Measurements from ENCODE around the gene UBE2J2.

The UBE2J2 gene

DNA sequence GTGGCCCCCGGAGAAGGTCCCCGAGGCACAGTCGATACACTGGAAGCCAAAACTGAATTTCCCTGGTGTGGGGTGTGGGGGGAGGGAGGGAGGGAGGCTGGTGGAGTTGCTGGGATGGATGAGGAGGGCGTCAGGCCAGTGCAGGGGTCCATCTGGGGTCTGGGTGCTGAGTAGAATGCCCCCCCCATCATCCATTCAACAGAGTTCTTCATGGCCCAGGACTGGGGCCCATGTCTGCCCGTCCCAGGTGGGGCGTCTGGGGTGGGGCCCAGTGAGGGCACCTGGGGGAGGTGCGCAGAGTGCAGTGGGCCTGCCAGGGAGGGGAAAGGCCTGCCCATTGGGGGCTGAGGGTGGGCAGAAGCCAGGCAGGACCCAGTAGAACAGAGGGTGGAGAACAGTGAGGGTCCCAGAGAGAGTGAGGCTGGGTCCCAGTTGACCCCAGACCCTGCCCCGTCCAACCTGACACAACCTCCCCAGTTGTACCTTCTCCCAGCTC lies 69.2 kb downstream of the UBE2J2 start:
- Histone ChIP-seq H3K9ac (ENCODE audit: low read depth, low read length) (no peak overlapping the region), H3K36me3 (ENCODE audit: insufficient read depth, low read length) (no peaks in the 10 kb centered on the region), H2AFZ (ENCODE audit: low read depth, low read length) (no peak overlapping the region), H3K79me2 (ENCODE audit: insufficient read depth, low read length) (no peaks in the 10 kb centered on the region), H3K4me3 (ENCODE audit: low read depth in 1 of 2, low read length in 2 of 2) (no peak overlapping the region), H3K27ac (ENCODE audit: low read length) (no peak overlapping the region), H3K4me2 (ENCODE audit: insufficient read depth, low read length) (no peak overlapping the region), H4K20me1 (ENCODE audit: insufficient read depth, low read length) (peaks cover 18% of the 10 kb centered on the region), H3K27me3 (ENCODE audit: insufficient read depth, low read length, poor library complexity) (peaks cover 4% of the 10 kb centered on the region), H3K4me1 (ENCODE audit: insufficient read depth, low read length) (peaks cover 10% of the 10 kb centered on the region), H3K9me3 (ENCODE audit: insufficient read depth, low read length, severe bottlenecking) (no peaks in the 10 kb centered on the region)
- ATAC-seq (ENCODE audit: insufficient read depth, low read depth) (no peak), DNase-seq (no peak)
- no peak for TF ChIP-seq EZH2 (IDR thresholded peaks at IDR 0.05; ENCODE audit: borderline replicate concordance, low read depth, low read length, severe bottlenecking)
- TF ChIP-seq, protein P1, sequence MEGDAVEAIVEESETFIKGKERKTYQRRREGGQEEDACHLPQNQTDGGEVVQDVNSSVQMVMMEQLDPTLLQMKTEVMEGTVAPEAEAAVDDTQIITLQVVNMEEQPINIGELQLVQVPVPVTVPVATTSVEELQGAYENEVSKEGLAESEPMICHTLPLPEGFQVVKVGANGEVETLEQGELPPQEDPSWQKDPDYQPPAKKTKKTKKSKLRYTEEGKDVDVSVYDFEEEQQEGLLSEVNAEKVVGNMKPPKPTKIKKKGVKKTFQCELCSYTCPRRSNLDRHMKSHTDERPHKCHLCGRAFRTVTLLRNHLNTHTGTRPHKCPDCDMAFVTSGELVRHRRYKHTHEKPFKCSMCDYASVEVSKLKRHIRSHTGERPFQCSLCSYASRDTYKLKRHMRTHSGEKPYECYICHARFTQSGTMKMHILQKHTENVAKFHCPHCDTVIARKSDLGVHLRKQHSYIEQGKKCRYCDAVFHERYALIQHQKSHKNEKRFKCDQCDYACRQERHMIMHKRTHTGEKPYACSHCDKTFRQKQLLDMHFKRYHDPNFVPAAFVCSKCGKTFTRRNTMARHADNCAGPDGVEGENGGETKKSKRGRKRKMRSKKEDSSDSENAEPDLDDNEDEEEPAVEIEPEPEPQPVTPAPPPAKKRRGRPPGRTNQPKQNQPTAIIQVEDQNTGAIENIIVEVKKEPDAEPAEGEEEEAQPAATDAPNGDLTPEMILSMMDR (IDR thresholded peaks at IDR 0.05; ENCODE audit: borderline replicate concordance, extremely low read depth, low read length, poor library complexity, severe bottlenecking) = no peak

All from DND-41 (cell line).